HCT116 (cell line): ENCODE data around the gene DCUN1D5. TPM values are rescaled to one million over a fixed set of nuclear protein-coding genes. Genes with fewer than 3 reads are reported as not detected.

Experiments used
- ATAC-seq: fragments of 200-7000 bp; cut with Tn5 transposase; 2 replicates; pipeline ENCODE4 v1.9.1; 2020; ENCODE audit warnings: mild to moderate bottlenecking, moderate library complexity
- BruUV-seq: library from RNA; stranded (reverse); fragments of 400-500 nt; replicated peaks from 2 replicates; lab custom pipeline; 2021; lab: Mats Ljungman, UMichigan
- CTCF ChIA-PET: fragments of 300-600 bp; sonication (Branson Sonifier 250); formaldehyde crosslinking; loops from one replicate; lab custom pipeline; 2021; ENCODE audit warnings: antibody characterized with exemption; lab: Charles Lee
- POLR2A ChIA-PET: fragments of 300-600, 350-600 bp; sonication (Branson Sonifier 250); formaldehyde crosslinking; loops from one replicate; lab custom pipeline; 2021; ENCODE audit warnings: antibody characterized with exemption; lab: Charles Lee
- RAD21 ChIA-PET, 2 experiments: fragments of 300-600 bp; sonication (Branson Sonifier 250); formaldehyde crosslinking; loops; one replicate each; lab custom pipeline; 2023; ENCODE audit warnings: low total read pairs in 2 of 2; ENCODE audit not compliant: uncharacterized antibody in 2 of 2, unreplicated experiment in 2 of 2, low non-redundant PET in 1 of 2; lab: Charles Lee
- DNase-seq: peaks from one replicate; pipeline ENCODE4 v3.0.0-alpha.2; 2010; ENCODE audit warnings: low read depth, low spot score
- H2AFZ ChIP-seq: fragments of 200-600 bp; shearing (Covaris generic), sonication (generic); 2 replicates; pipeline ENCODE4 v1.6.1; 2017; ENCODE audit warnings: low read depth, mixed run types, mixed read lengths, antibody characterized with exemption, low read length; ENCODE audit not compliant: poor library complexity, severe bottlenecking
- H3K27ac ChIP-seq: 2 replicates; pipeline ENCODE4 v1.5.1; 2012; ENCODE audit warnings: low read depth, low read length
- H3K27me3 ChIP-seq: fragments of 200-600 bp; sonication (generic); 2 replicates; pipeline ENCODE4 v1.6.1; 2016; ENCODE audit warnings: mixed run types, low read length, mixed read lengths; ENCODE audit not compliant: insufficient read depth
- H3K36me3 ChIP-seq, 2 experiments: fragments of 200-500 bp in 1 of 2; fragments of 200-600 bp in 1 of 2; sonication (Bioruptor generic) in 1 of 2; sonication (generic) in 1 of 2; 2 replicates each; pipeline versions ENCODE4 v1.5.1 to v1.6.1; 2014 to 2016; ENCODE audit warnings: low read length in 2 of 2, inconsistent platforms in 1 of 2, mixed read lengths in 1 of 2, mixed run types in 1 of 2; ENCODE audit not compliant: insufficient read depth in 2 of 2, control insufficient read depth in 1 of 2
- H3K4me1 ChIP-seq, 2 experiments: fragments of 200-600 bp in 1 of 2; sonication (generic) in 1 of 2; 2 replicates each; pipeline versions ENCODE4 v1.5.1 to v1.6.1; 2012 to 2017; ENCODE audit warnings: low read length in 2 of 2, inconsistent platforms in 1 of 2, mild to moderate bottlenecking in 1 of 2, mixed read lengths in 1 of 2, mixed run types in 1 of 2, moderate library complexity in 1 of 2; ENCODE audit not compliant: insufficient read depth in 2 of 2, control insufficient read depth in 1 of 2
- H3K4me2 ChIP-seq: fragments of 200-600 bp; sonication (generic); 2 replicates; pipeline ENCODE4 v1.6.1; 2017; ENCODE audit warnings: mixed run types, low read length, mixed read lengths
- H3K4me3 ChIP-seq, 2 experiments: fragments of 200-600 bp in 1 of 2; sonication (generic) in 1 of 2; replicated peaks in 1 of 2; 2 replicates each; pipeline ENCODE4 v1.5.1; 2011 to 2016; ENCODE audit warnings: low read length in 2 of 2, control low read depth in 1 of 2, low read depth in 1 of 2, mild to moderate bottlenecking in 1 of 2, mixed read lengths in 1 of 2, mixed run types in 1 of 2
- H3K79me2 ChIP-seq: fragments of 200-600 bp; sonication (generic); 2 replicates; pipeline ENCODE4 v1.6.1; 2017; ENCODE audit warnings: mild to moderate bottlenecking, mixed run types, low read length, moderate library complexity, mixed read lengths; ENCODE audit not compliant: insufficient read depth
- H3K9ac ChIP-seq: fragments of 200-600 bp; sonication (generic); 2 replicates; pipeline ENCODE4 v1.6.1; 2016; ENCODE audit warnings: low read length, mixed read lengths
- H3K9me2 ChIP-seq: fragments of 200-600 bp; sonication (generic), shearing (Covaris generic); 2 replicates; pipeline ENCODE4 v1.6.1; 2017; ENCODE audit warnings: mixed run types, mild to moderate bottlenecking, moderate library complexity; ENCODE audit not compliant: insufficient read depth
- H3K9me3 ChIP-seq, 2 experiments: fragments of 200-500 bp in 1 of 2; fragments of 200-600 bp in 1 of 2; sonication (Bioruptor generic) in 1 of 2; sonication (generic) in 1 of 2; 2 replicates each; pipeline ENCODE4 v1.6.1; 2014 to 2017; ENCODE audit warnings: low read length in 2 of 2, mixed read lengths in 2 of 2, inconsistent platforms in 1 of 2, low read depth in 1 of 2, mild to moderate bottlenecking in 1 of 2, mixed run types in 1 of 2, moderate library complexity in 1 of 2; ENCODE audit not compliant: control insufficient read depth in 1 of 2, insufficient read depth in 1 of 2
- H4K20me1 ChIP-seq: fragments of 200-600 bp; sonication (generic), shearing (Covaris generic); 2 replicates; pipeline ENCODE4 v1.6.1; 2017; ENCODE audit warnings: mixed run types, mild to moderate bottlenecking, moderate library complexity; ENCODE audit not compliant: insufficient read depth
- CEBPB ChIP-seq: IDR thresholded peaks from 2 replicates; pipeline ENCODE4 v1.6.1; 2012; ENCODE audit warnings: low read depth
- EGR1 ChIP-seq: IDR thresholded peaks from 2 replicates; pipeline ENCODE4 v1.6.1; 2012; ENCODE audit warnings: low read depth
- ELF1 ChIP-seq: IDR thresholded peaks from 2 replicates; pipeline ENCODE4 v1.6.1; 2012; ENCODE audit warnings: low read depth, borderline replicate concordance
- FOSL1 ChIP-seq: IDR thresholded peaks from 2 replicates; pipeline ENCODE4 v1.6.1; 2012; ENCODE audit warnings: low read depth
- POLR2A ChIP-seq: IDR thresholded peaks from 2 replicates; pipeline ENCODE4 v1.7.0; 2011; ENCODE audit warnings: borderline replicate concordance; ENCODE audit not compliant: insufficient read depth, insufficient read length; ENCODE audit errors: extremely low read depth
- SP1 ChIP-seq: IDR thresholded peaks from 2 replicates; pipeline ENCODE4 v1.6.1; 2012; ENCODE audit warnings: low read depth
- ZFX ChIP-seq: fragments of 450-650 bp; IDR thresholded peaks from 2 replicates; pipeline ENCODE4 v1.6.1; 2017
- ZNF274 ChIP-seq: fragments of 200-500 bp; sonication (Bioruptor generic); IDR thresholded peaks from 2 replicates; pipeline ENCODE4 v1.6.1; 2014; ENCODE audit warnings: mild to moderate bottlenecking, low read depth, low read length, inconsistent platforms
- intact Hi-C: fragments of 100-400 bp; cut with micrococcal nuclease; formaldehyde crosslinking; loops from 2 replicates; pipeline ENCODE4 v1.10.0; 2022
- total RNA-seq: library from RNA; stranded (reverse); gene quantifications from one replicate; pipeline ENCODE4 v1.2.1, GENCODE V29; 2021; ENCODE audit not compliant: unreplicated experiment
- TF ChIP-seq, protein P1 (sequence below): IDR thresholded peaks from 2 replicates; pipeline ENCODE4 v1.6.1; 2012
- TF ChIP-seq, protein P2 (sequence below): IDR thresholded peaks from 2 replicates; pipeline ENCODE4 v1.6.1; 2012
- TF ChIP-seq, protein P3 (sequence below), 3 experiments: fragments of 200-600 bp in 1 of 3; sonication (generic) in 1 of 3; IDR thresholded peaks in 2 of 3; conservative IDR thresholded peaks in 1 of 3; 2 replicates each; pipeline ENCODE4 v1.5.1; 2012 to 2017; ENCODE audit warnings: low read depth in 2 of 3, low read length in 2 of 3, antibody characterized with exemption in 1 of 3, borderline replicate concordance in 1 of 3, control low read depth in 1 of 3, mild to moderate bottlenecking in 1 of 3, mixed read lengths in 1 of 3, mixed run types in 1 of 3, moderate library complexity in 1 of 3; ENCODE audit not compliant: insufficient read depth in 1 of 3

Gene DCUN1D5
- total RNA-seq, 1 experiment from 2014 or later = 60.1 TPM

DNA sequence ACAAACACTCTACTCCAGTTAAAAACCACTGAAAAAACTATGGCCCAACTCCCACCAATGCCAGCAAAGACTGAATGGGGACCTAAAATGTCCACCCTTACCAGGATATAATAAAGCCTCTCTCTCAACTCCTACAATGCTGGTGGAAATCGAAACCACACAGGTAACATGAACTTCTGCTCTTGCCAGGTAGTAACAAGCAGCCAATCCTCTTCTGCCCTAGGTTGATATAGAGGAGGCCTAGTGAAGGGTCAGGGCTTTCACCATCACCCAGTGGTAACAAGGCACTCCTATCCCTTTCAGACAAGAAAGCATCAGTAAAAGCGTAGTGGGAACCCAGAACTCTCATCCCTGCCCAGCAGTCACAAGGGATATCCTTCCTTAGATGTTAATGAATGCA, 22.6 kb downstream of the DCUN1D5 start:
- no peaks in the 10 kb centered on the region for H3K27me3 ChIP-seq
- ChIA-PET POLR2A (no interaction called here), RAD21 (no interaction called here), CTCF (no interaction called here)
- H3K27ac ChIP-seq = no peak overlapping the region
- no TSS peak for BruUV-seq
- no peak for ATAC-seq
- no peak overlapping the region for H3K9ac ChIP-seq
- TF ChIP-seq POLR2A = no peak
- H3K4me1 ChIP-seq = no peaks in the 10 kb centered on the region
- H3K4me3 ChIP-seq = no peak overlapping the region
- H3K4me2 ChIP-seq = no peak overlapping the region
- intact Hi-C loops = no loop called here
- no peaks in the 10 kb centered on the region for H3K9me2 ChIP-seq
- peaks cover 14 to 23% of the 10 kb centered on the region in 2 experiments; a peak in 3 of 4 replicates for H3K36me3 ChIP-seq
- H4K20me1 ChIP-seq = peaks cover 21% of the 10 kb centered on the region
- no peak overlapping the region for H2AFZ ChIP-seq
- DNase-seq = no peak
- peaks cover 92% of the 10 kb centered on the region for H3K79me2 ChIP-seq
- no peaks in the 10 kb centered on the region for H3K9me3 ChIP-seq

DNA sequence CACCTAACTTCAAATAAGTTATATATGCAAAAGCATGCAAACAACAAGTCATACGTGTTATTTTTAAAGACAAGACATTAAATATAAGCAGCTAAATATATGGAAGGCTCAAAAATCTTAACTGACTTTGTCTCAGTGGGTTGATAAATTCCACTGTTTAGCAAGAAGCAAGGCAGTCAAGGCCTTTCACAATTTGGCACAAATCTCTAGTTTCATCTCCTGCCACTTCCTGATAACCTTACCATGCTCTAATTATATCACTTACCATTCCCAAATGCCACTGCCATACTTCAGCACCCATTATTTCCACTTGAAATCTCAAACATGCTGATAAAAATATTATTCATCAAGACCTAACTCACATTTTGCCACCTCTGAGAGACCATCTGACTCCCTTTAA, 24.8 kb downstream of the DCUN1D5 start:
- H3K4me1 ChIP-seq = no peaks in the 10 kb centered on the region
- no peak overlapping the region for H3K9ac ChIP-seq
- DNase-seq = no peak
- ChIA-PET POLR2A (no interaction called here), CTCF (no interaction called here), RAD21 (no interaction called here)
- H4K20me1 ChIP-seq = peaks cover 21% of the 10 kb centered on the region; the same call in 1 of the 2 replicates
- H3K9me2 ChIP-seq = no peaks in the 10 kb centered on the region
- no TSS peak for BruUV-seq
- H3K27ac ChIP-seq = no peak overlapping the region
- no peaks in the 10 kb centered on the region for H3K27me3 ChIP-seq
- no peak overlapping the region for H3K4me3 ChIP-seq
- H3K4me2 ChIP-seq = no peak overlapping the region
- H2AFZ ChIP-seq = no peak overlapping the region
- peaks cover 20 to 39% of the 10 kb centered on the region in 2 experiments for H3K36me3 ChIP-seq
- H3K9me3 ChIP-seq = no peaks in the 10 kb centered on the region
- intact Hi-C loops = no loop called here
- ATAC-seq = no peak
- TF ChIP-seq, protein P1, sequence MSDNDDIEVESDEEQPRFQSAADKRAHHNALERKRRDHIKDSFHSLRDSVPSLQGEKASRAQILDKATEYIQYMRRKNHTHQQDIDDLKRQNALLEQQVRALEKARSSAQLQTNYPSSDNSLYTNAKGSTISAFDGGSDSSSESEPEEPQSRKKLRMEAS = no peak
- TF ChIP-seq ZNF274 (no peak), SP1 (no peak), ZFX (no peak), POLR2A (no peak), ELF1 (no peak), CEBPB (no peak), EGR1 (no peak), FOSL1 (no peak)
- TF ChIP-seq, protein P2, sequence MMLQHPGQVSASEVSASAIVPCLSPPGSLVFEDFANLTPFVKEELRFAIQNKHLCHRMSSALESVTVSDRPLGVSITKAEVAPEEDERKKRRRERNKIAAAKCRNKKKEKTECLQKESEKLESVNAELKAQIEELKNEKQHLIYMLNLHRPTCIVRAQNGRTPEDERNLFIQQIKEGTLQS = no peak
- TF ChIP-seq, protein P3, sequence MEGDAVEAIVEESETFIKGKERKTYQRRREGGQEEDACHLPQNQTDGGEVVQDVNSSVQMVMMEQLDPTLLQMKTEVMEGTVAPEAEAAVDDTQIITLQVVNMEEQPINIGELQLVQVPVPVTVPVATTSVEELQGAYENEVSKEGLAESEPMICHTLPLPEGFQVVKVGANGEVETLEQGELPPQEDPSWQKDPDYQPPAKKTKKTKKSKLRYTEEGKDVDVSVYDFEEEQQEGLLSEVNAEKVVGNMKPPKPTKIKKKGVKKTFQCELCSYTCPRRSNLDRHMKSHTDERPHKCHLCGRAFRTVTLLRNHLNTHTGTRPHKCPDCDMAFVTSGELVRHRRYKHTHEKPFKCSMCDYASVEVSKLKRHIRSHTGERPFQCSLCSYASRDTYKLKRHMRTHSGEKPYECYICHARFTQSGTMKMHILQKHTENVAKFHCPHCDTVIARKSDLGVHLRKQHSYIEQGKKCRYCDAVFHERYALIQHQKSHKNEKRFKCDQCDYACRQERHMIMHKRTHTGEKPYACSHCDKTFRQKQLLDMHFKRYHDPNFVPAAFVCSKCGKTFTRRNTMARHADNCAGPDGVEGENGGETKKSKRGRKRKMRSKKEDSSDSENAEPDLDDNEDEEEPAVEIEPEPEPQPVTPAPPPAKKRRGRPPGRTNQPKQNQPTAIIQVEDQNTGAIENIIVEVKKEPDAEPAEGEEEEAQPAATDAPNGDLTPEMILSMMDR (IDR thresholded peaks at IDR 0.05 in 2 of 3, conservative IDR thresholded peaks at IDR 0.05 in 1 of 3; ENCODE audit: borderline replicate concordance in 1 of 3, insufficient read depth in 1 of 3, low read depth in 2 of 3, low read length in 2 of 3) = no peak
- H3K79me2 ChIP-seq = peaks cover 78% of the 10 kb centered on the region
